GM21447 (cell line): Measurements from ENCODE around the gene COASY.

Experiments used
- ATAC-seq: cut with Tn5 transposase; IDR thresholded peaks from one replicate; pipeline ENCODE4 v1.9.1; 2021; ENCODE audit not compliant: unreplicated experiment

COASY gene

GRCh38 chr17:42561897-42562387, at the start of gene COASY:
Gene COASY, plus strand, starts transcription at chr17:42562148. Its CDS starts 475 bp downstream, at chr17:42562623.
- peak; percentile 62 for ATAC-seq

DNA sequence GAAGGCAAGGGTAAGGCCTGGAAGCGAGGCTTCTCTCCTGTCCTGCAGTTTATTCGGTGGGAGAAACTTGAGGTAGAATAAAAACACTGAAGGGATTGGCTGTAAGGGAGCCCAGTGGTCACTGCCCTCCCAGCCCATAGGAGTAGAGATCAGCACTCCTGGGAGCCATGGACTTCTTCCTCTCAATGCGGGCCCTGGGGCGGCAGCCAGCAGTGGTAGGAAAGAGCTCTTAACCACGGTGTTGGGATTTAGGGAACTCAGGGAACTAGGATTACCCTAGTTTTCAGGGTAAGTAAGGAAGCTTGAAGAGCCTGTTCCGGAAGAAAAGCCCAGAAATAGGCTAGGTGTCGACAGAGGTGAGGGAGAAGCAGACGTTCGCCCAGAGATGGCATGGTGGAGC, 49.7 kb upstream of the COASY start:
- ATAC-seq = no peak

- ATAC-seq = peak; percentile 62
These were observed 49.2 kb upstream of the COASY start for GRCh38 chr17:42512733-42513251.

DNA sequence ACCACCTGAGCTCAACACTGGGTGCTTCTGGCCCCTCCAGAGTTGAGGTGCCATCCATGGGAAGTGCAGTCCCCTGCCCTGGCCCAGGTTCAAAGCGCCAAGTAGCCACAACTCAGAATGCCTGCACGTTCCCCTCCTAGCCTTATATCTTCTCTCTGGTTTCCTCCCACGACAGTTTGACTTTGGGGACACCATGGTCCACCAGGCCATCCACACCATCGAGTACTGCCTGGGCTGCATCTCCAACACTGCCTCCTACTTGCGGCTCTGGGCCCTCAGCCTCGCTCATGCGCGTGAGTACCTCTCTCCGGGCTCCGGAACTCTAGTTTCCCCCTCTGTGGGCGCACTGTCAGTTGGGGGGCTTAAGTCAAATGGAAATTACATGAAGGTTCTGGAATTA, 48.3 kb upstream of the COASY start:
- ATAC-seq = no peak

- no peak for ATAC-seq
These were observed 47.7 kb upstream of the COASY start for GRCh38 chr17:42514279-42514678.

GRCh38 chr17:42514867-42515266, 47.1 kb upstream of the COASY start:
- ATAC-seq = no peak

DNA sequence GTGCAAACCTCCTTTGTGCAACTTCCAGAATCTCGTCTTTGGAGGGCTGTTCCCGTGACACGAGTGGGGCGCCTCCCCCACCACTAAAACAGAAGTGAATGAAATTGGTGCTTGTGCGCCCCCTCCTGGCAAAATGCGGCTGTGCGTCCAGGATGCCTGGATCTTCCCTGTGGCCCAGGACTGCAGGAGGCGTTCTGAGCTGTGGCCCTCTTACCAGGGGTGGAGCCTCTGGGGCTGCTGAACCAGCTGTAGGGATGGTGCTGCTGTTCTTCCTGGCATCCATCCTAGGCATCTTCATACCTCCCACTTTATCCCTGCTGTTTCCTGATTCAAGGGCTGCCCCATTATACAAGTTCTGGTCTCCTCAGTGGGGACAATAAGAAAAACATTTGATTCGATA, 44.4 kb upstream of the COASY start:
- no peak for ATAC-seq

GRCh38 chr17:42518046-42518754, 43.7 kb upstream of the COASY start:
- ATAC-seq = no peak

DNA sequence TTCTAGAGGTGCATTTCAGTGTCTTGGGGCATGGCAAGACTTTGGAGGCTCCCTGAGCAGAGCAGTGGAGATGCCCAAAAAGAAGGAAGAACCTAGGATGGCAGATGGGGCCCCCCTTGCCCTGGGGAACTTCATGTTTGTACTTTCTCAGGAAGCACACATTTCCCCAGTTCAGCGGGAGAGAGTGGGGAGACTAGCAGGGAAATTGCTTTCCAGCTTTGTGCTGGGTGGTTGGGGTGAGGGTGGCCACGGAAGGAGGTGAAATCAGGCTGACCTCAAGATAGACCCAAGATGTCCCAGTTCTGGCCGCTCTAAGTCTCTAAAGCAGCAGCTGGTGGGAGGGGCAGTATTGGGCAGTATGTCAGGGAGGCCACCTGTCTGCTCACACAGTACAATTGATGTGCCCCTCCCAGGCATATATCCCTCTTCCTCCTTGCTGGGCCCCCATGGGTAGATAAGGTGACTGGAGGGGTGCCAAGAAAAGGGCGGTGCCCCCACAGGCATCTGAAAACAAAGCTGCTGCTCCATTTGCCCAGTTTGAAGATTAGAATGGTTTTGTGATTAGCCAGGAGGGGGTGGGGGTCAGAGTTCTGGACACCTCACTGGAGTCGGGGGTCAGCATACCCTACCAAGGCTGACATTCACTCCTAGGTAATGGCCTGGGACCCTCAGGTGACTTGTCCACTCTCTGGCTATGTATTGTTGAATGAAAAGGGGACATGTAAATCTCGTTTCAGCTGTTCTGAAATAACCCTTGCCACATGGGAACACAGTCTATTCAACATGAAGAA, 43.0 kb upstream of the COASY start:
- ATAC-seq = no peak

DNA sequence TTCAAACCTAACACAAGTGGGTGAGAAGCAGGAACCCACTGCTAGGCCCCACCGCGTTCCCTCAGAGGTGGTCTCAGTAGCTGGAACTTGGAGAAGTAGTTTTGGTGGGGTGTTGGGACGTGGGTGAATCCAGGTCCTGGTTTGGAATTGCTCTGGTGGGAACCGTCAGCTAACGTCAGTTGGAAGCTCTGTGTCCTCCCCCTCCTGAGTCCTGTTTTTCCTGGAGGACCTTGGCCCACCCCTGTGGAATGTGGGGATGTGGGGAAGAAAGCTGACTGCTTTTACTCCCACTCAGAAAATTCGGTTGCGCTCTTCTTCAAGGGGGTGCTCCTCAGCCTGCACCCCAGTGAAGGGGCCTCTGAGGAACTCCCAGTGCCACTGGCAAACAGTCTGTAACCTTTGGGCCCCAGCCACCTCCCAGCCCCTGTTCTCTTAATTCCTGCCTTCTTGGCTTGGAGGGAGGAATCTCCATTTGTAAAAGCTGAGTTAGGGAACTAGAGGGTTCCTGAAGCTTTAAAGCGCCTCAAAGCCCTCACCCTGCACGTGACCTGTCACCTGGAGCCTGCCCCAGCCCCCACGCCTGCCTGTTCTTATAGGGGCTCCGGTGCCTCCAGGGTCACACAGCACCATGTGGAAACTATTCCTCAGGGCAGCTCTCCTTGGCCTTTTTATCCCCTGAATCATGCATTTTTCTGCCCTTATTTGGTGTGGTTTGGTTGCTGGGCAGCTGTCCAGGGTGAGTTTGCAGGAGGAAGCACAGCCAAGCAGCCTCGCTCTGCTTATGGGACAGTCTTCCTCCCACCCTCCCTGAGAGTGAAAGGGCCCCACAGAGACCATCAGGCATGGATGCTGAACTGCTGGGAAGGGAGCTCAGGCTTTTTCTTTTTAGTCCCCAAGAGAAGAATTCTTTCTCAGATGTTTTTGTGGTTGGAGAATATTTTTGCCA, 42.1 kb upstream of the COASY start:
- no peak for ATAC-seq

DNA sequence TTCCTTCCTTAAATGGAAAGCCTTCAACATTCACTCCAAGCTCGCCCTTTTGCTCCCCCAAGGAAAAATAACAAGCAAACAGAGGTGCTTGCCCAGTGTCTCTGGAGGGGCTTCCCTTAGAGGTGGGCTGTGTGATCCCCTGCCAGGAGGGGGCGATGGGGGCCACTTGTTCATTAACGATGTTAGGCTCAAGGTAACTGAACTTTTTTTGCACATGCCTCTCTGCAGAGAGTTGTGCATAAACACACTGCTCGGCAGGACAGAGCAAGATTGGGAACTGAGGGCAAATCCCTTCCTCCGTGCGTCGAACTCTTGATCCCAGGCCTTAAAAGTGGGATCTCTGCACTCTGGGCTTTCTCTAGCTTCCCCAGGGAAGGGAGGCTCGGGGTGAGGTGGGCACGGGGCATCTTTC, 41.4 kb upstream of the COASY start:
- ATAC-seq = no peak

GRCh38 chr17:42521036-42521435, 40.9 kb upstream of the COASY start:
- ATAC-seq = no peak

DNA sequence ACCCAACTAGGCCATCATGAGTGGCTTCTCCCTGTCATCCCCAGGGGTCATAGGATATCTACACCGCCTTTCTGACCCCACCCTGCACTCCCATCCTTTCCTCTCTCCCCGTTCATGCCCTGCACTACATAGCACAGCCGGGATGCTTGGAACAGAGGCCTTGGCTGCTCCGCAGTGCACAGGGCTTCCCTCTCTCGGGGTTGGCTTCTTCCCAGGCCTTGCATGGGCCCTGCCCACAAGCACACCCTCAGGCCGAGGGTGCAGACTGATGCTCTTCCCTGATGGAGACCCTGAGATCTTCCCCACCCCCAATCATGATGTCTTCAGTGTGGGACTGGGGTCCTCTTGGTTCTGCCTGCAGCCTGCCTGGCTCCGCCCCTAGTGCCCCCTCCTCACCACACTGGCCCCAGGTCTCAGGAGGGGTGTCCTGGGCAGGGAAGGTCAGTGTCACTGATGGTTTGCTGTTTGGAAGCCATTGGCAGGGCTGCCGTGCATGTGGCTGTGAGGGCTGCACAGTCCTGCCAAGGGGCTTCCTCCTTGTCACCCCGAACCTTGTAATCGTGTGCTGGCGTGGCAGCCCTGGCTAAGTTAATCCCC, 40.2 kb upstream of the COASY start:
- no peak for ATAC-seq

DNA sequence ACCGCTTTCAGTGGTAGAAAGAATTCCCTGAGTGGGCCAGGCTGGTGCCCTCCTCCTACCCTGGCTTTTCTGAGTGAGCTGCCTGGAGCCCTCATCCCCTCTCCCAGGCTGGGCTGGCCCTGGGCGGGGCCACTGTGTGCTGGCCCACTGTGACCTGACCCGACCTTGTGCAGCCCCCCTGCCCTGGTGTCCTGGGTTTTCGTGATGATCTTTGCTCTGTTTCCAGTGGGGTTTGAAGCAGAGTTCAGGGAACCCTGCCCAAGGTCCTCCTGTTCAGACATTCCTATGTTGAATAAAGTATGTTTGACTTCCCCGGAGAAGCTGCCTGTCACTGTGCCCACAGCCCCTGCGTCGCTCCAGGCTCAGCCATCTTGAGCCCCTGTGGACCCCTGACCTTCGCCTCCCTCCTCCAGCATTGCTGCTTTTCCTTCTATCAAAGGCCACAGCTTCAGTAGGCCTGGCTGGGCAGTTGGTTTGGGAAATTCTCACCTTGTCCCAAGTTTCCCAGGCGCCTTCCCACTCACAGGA, 39.6 kb upstream of the COASY start:
- ATAC-seq = no peak

- no peak for ATAC-seq
These were observed 39.1 kb upstream of the COASY start for GRCh38 chr17:42522798-42523278.

- ATAC-seq = no peak
These were observed 36.7 kb upstream of the COASY start for GRCh38 chr17:42525221-42525620.

DNA sequence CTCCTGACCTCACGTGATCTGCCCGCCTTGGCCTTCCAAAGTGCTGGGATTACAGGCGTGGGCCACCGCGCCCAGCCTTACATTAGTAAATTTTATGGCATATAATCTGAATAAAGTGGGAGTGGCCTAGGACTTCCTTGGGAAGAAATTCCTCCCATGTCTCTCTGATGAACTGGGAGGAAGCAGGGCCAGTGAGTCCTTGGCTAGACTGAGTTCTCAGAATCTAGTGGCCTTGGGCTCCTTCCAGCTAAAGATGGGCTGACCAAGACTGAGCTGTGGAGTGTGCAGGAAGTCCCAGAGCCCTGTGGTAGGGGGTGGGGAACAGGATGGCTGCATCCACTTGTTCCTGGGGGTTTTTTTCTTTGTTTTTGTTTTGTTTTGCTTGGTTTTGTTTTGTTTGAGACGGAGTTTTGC, 35.9 kb upstream of the COASY start:
- ATAC-seq = no peak

DNA sequence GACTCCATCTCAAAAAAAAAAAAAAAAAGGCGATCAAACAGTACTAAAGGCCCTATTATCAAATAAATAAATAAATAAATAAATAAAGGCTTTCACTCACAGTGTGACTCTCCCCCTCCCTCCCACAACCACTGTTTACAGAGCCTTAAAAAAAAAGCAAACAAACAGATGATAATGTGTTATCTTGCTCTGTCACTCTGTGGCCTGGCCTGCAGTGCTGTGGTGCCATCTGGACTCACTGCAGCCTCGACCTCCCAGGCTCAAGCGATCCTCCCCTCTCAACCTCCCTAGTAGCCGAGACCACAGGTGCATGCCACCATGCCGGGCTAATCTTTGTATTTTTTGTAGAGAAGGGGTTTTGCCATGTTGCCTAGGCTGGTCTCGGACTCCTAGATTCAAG, 34.0 kb upstream of the COASY start:
- ATAC-seq = no peak

DNA sequence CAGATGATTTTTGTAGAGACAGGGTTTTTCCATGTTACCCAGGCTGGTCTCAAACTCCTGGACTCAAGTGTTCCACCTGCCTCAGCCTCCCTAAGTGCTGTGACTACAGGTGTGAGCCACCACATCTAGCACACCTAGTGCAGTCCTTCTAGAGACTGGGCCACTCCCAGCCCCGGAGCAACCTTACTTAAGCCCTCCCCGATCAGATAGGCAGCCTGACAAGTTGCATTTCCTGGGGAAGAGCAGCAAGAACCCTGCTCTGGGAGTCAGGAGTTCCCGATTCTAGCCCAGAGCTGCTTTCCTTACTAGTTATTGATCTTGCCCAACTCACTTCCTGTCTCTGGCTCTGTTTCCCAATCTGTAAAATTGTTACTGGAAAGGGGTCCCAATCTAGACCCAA, 32.9 kb upstream of the COASY start:
- no peak for ATAC-seq

DNA sequence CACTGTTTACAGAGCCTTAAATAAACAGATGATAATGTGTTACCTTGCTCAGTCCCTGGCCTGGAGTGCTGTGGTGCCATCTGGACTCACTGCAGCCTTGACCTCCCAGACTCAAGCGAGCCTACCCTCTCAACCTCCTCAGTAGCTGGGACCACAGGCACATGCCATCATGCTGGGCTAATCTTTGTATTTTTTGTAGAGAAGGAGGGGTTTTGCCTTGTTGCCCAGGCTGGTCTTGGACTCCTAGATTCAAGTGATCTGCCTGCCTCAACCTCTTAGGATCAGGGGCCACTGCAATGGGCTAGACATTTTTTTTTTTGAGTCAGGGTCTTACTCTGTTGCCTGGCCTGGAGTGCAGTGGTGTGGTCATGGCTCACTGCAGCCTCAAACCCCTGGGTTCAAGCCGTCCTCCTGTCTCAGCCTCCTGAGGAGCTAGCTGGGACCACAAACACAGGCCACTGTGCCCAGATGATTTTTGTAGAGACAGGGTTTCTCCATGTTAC, 30.9 kb upstream of the COASY start:
- no peak for ATAC-seq
